Left ventricle myocardium inferior (tissue), 1 donor: Measurements from ENCODE around the gene C1orf21. TPM values are rescaled to one million over a fixed set of nuclear protein-coding genes. Genes with fewer than 3 reads are reported as not detected.

Experiments used
- DNase-seq: peaks from one replicate; pipeline ENCODE4 v3.0.0-alpha.2; 2020
- H3K27ac ChIP-seq: fragments of 200-600 bp; replicated peaks from 2 replicates; pipeline ENCODE4 v1.8.0; 2021
- H3K27me3 ChIP-seq: fragments of 200-600 bp; 2 replicates; pipeline ENCODE4 v1.8.0; 2021; ENCODE audit warnings: low read depth
- H3K36me3 ChIP-seq: fragments of 200-600 bp; 2 replicates; pipeline ENCODE4 v1.8.0; 2021
- H3K4me1 ChIP-seq: fragments of 200-600 bp; 2 replicates; pipeline ENCODE4 v1.8.0; 2021
- H3K4me3 ChIP-seq: fragments of 200-600 bp; 2 replicates; pipeline ENCODE4 v1.8.0; 2021; ENCODE audit warnings: mild to moderate bottlenecking, moderate library complexity
- H3K9me3 ChIP-seq: fragments of 200-600 bp; replicated peaks from 2 replicates; pipeline ENCODE4 v1.8.0; 2021
- CTCF ChIP-seq: fragments of 200-600 bp; IDR thresholded peaks from 2 replicates; pipeline ENCODE4 v1.8.0; 2021; ENCODE audit warnings: antibody characterized with exemption, mild to moderate bottlenecking, borderline replicate concordance
- intact Hi-C: fragments of 100-400 bp; cut with micrococcal nuclease; formaldehyde crosslinking; loops from one replicate; pipeline ENCODE4 v1.11.0; 2022
- total RNA-seq: library from RNA; stranded (reverse); fragmentation: NEBNext Ultra II Directional; extraction: Animal tissue kit (Norgen Biotek cat#: 25700); gene quantifications from one replicate; pipeline ENCODE4 v1.2.1, GENCODE V29; 2021
- donor health status: DM: no; HTN: yes; CAD: no; lungs with severe emphysema.

C1orf21 gene
- total RNA-seq, 1 donor from 2014 or later: 79.9 TPM

GRCh38 chr1:184562806-184563205 lies 176.0 kb downstream of the C1orf21 start:
- H3K9me3 ChIP-seq: no peaks in the 10 kb centered on the region
- no peaks in the 10 kb centered on the region for H3K27me3 ChIP-seq
- TF ChIP-seq CTCF: no peak
- H3K4me1 ChIP-seq: peaks cover 42% of the 10 kb centered on the region
- DNase-seq: no peak
- no peak overlapping the region for H3K4me3 ChIP-seq
- intact Hi-C loops: loop anchor here (5.0 kb wide), 1 partner anchor 176 kb away; the partner anchor contains the start of gene C1orf21
- peak overlapping the region; percentile 74 for H3K27ac ChIP-seq
- peaks cover 8% of the 10 kb centered on the region for H3K36me3 ChIP-seq

- peaks cover 37% of the 10 kb centered on the region for H3K4me1 ChIP-seq
- H3K4me3 ChIP-seq: no peak overlapping the region
- TF ChIP-seq CTCF: peak; percentile 72
- H3K36me3 ChIP-seq: peaks cover 8% of the 10 kb centered on the region
- no peak for DNase-seq
- H3K9me3 ChIP-seq: no peaks in the 10 kb centered on the region
- intact Hi-C loops: loop anchor here (5.0 kb wide), 1 partner anchor 176 kb away; the partner anchor contains the start of gene C1orf21
- H3K27me3 ChIP-seq: no peaks in the 10 kb centered on the region
- H3K27ac ChIP-seq: peak overlapping the region; percentile 74
Observed at GRCh38 chr1:184563308-184563707, 176.5 kb downstream of the C1orf21 start.

- Histone ChIP-seq H3K4me1 (peaks cover 19% of the 10 kb centered on the region), H3K9me3 (no peaks in the 10 kb centered on the region), H3K4me3 (no peak overlapping the region), H3K27ac (no peak overlapping the region), H3K36me3 (peaks cover 8% of the 10 kb centered on the region), H3K27me3 (no peaks in the 10 kb centered on the region)
- TF ChIP-seq CTCF: no peak
- DNase-seq: no peak
- intact Hi-C loops: no loop called here
Observed at GRCh38 chr1:184567009-184567408, 180.2 kb downstream of the C1orf21 start.

GRCh38 chr1:184567637-184568036 lies 180.8 kb downstream of the C1orf21 start:
- DNase-seq: no peak
- Histone ChIP-seq H3K4me1 (peaks cover 12% of the 10 kb centered on the region), H3K27me3 (no peaks in the 10 kb centered on the region), H3K4me3 (no peak overlapping the region), H3K27ac (no peak overlapping the region), H3K36me3 (peaks cover 8% of the 10 kb centered on the region), H3K9me3 (no peaks in the 10 kb centered on the region)
- intact Hi-C loops: no loop called here
- no peak for TF ChIP-seq CTCF

- TF ChIP-seq CTCF: no peak
- Histone ChIP-seq H3K36me3 (peaks cover 8% of the 10 kb centered on the region), H3K27me3 (no peaks in the 10 kb centered on the region), H3K4me1 (peaks cover 7% of the 10 kb centered on the region), H3K4me3 (no peak overlapping the region), H3K27ac (no peak overlapping the region), H3K9me3 (no peaks in the 10 kb centered on the region)
- intact Hi-C loops: no loop called here
- DNase-seq: no peak
Observed at GRCh38 chr1:184568148-184568547, 181.3 kb downstream of the C1orf21 start.
